Measurements from ENCODE around the gene POLR2J.

- TF ChIP-seq CTCF (IDR thresholded peaks at IDR 0.05; ENCODE audit: low read depth, low read length): no peak
- TF ChIP-seq POLR2A (IDR thresholded peaks at IDR 0.05; ENCODE audit: extremely low read depth, insufficient read length): no peak
- no peak for TF ChIP-seq MAX (IDR thresholded peaks at IDR 0.05; ENCODE audit: low read depth, low read length)
- no peak for TF ChIP-seq MYC (IDR thresholded peaks at IDR 0.05; ENCODE audit: low read depth, low read length)
Observed at GRCh38 chr7:102460467-102460866, 18.3 kb downstream of the POLR2J start.

All from NB4 (cell line).